ENCODE measurements around the gene MCF2L.

GRCh38 chr13:113102727-113103126 lies 133.7 kb downstream of the MCF2L start:
- TF ChIP-seq CTCF (IDR thresholded peaks at IDR 0.05; ENCODE audit: low read length) (no peak), EZH2 (optimal IDR thresholded peaks at IDR 0.05; ENCODE audit: low read depth, low read length) (no peak), EZH2phosphoT487 (IDR thresholded peaks at IDR 0.05; ENCODE audit: low read length) (no peak)
